CD4-positive, alpha-beta T cell (primary cell): ENCODE measurements around the gene SCN8A. TPM values are rescaled to one million over a fixed set of nuclear protein-coding genes. Genes with fewer than 3 reads are reported as not detected.

Source experiments
- ATAC-seq: fragments of 200-7000 bp; cut with Tn5 transposase; one replicate; pipeline ENCODE4 v1.10.0; 2022; ENCODE audit warnings: mild to moderate bottlenecking; ENCODE audit not compliant: poor library complexity
- CTCF ChIA-PET: fragments of 350-600 bp; sonication (Branson Sonifier 250); formaldehyde crosslinking; loops from one replicate; lab custom pipeline; 2021; ENCODE audit warnings: antibody characterized with exemption, inconsistent platforms; lab: Charles Lee
- POLR2A ChIA-PET: fragments of 350-600 bp; sonication (Branson Sonifier 250); formaldehyde crosslinking; loops from one replicate; lab custom pipeline; 2021; ENCODE audit warnings: antibody characterized with exemption, inconsistent platforms; lab: Charles Lee
- DNase-seq, 14 experiments: peaks; one replicate each; pipeline ENCODE4 v3.0.0-alpha.2; 2013 to 2020; ENCODE audit warnings: mixed read lengths in 2 of 14
- H3K27ac ChIP-seq, 2 donors: one replicate each; pipeline versions ENCODE4 v1.5.1 to v1.7.0; 2013; ENCODE audit warnings: low read length in 2 of 2, low read depth in 1 of 2, mild to moderate bottlenecking in 1 of 2
- H3K27me3 ChIP-seq, 2 experiments: 1 replicate in 1 of 2; 2 replicates in 1 of 2; pipeline versions ENCODE4 v1.6.1 to v1.7.0; 2013; ENCODE audit warnings: low read length in 2 of 2, control low read depth in 1 of 2, mild to moderate bottlenecking in 1 of 2, moderate library complexity in 1 of 2; ENCODE audit not compliant: insufficient read depth in 2 of 2, control insufficient read depth in 1 of 2
- H3K36me3 ChIP-seq: one replicate; pipeline ENCODE4 v1.6.1; 2013; ENCODE audit warnings: low read length, control low read depth; ENCODE audit not compliant: insufficient read depth
- H3K4me1 ChIP-seq: one replicate; pipeline ENCODE4 v1.6.1; 2013; ENCODE audit warnings: low read length, control low read depth; ENCODE audit not compliant: insufficient read depth
- H3K4me3 ChIP-seq: one replicate; pipeline ENCODE4 v1.5.1; 2013; ENCODE audit warnings: mild to moderate bottlenecking, low read length, moderate library complexity
- H3K9me3 ChIP-seq, 2 experiments: 1 replicate in 1 of 2; 2 replicates in 1 of 2; pipeline versions ENCODE4 v1.6.1 to v1.7.0; 2013; ENCODE audit warnings: low read length in 2 of 2, mild to moderate bottlenecking in 2 of 2, control low read depth in 1 of 2, moderate library complexity in 1 of 2; ENCODE audit not compliant: control insufficient read depth in 1 of 2, insufficient read depth in 1 of 2
- H3K27ac Mint-ChIP-seq: one replicate; pipeline ENCODE4 v1.8.0; 2020; ENCODE audit warnings: mixed read lengths
- H3K27me3 Mint-ChIP-seq: one replicate; pipeline ENCODE4 v1.8.0; 2021; ENCODE audit warnings: mixed read lengths
- H3K36me3 Mint-ChIP-seq: one replicate; pipeline ENCODE4 v1.8.0; 2021; ENCODE audit warnings: low read depth, mixed read lengths
- H3K4me1 Mint-ChIP-seq: one replicate; pipeline ENCODE4 v1.8.0; 2021; ENCODE audit warnings: low read depth, mixed read lengths
- H3K4me3 Mint-ChIP-seq: one replicate; pipeline ENCODE4 v1.8.0; 2020; ENCODE audit warnings: mild to moderate bottlenecking, mixed read lengths
- H3K9me3 Mint-ChIP-seq: one replicate; pipeline ENCODE4 v1.8.0; 2020; ENCODE audit warnings: mixed read lengths
- intact Hi-C, 2 experiments: fragments of 100-400 bp; cut with DNase I in 1 of 2; cut with micrococcal nuclease in 1 of 2; formaldehyde crosslinking; loops; one replicate each; pipeline versions ENCODE4 v1.15.1 to v1.9.0; 2023 to 2025; cut with DNase I, micrococcal nuclease
- total RNA-seq, 174 experiments: library from RNA in 2 of 174; stranded (reverse) in 2 of 174; gene quantifications; one replicate each; pipeline ENCODE4 v1.2.3 and lab custom pipeline; 2021 to 2026
- TF ChIP-seq, protein P1 (sequence below): fragments of 200-600 bp; IDR thresholded peaks from one replicate; pipeline ENCODE4 v1.8.0; 2022; ENCODE audit warnings: antibody characterized with exemption, mild to moderate bottlenecking

SCN8A gene
- total RNA-seq, 2 experiments from 2014 or later, result 0.14 to 0.36 TPM

GRCh38 chr12:51836827-51837173, 245.8 kb downstream of the SCN8A start:
- Mint-ChIP-seq H3K36me3 (no peaks in the 10 kb centered on the region), H3K27ac (no peak overlapping the region), H3K4me1 (peaks cover 14% of the 10 kb centered on the region), H3K9me3 (no peaks in the 10 kb centered on the region), H3K4me3 (no peak overlapping the region), H3K27me3 (peaks cover 57% of the 10 kb centered on the region)
- peaks cover 21 to 25% of the 10 kb centered on the region in 2 experiments for H3K27me3 ChIP-seq
- DNase-seq, result no peak
- POLR2A ChIA-PET, result interaction anchor here (1.0 kb wide), 1 partner anchor 40 kb away, joined by 3 read pairs; no protein-coding TSS in a partner anchor
- peaks cover 15% of the 10 kb centered on the region for H3K4me1 ChIP-seq
- TF ChIP-seq, protein P1, sequence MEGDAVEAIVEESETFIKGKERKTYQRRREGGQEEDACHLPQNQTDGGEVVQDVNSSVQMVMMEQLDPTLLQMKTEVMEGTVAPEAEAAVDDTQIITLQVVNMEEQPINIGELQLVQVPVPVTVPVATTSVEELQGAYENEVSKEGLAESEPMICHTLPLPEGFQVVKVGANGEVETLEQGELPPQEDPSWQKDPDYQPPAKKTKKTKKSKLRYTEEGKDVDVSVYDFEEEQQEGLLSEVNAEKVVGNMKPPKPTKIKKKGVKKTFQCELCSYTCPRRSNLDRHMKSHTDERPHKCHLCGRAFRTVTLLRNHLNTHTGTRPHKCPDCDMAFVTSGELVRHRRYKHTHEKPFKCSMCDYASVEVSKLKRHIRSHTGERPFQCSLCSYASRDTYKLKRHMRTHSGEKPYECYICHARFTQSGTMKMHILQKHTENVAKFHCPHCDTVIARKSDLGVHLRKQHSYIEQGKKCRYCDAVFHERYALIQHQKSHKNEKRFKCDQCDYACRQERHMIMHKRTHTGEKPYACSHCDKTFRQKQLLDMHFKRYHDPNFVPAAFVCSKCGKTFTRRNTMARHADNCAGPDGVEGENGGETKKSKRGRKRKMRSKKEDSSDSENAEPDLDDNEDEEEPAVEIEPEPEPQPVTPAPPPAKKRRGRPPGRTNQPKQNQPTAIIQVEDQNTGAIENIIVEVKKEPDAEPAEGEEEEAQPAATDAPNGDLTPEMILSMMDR, result no peak
- H3K36me3 ChIP-seq, result no peaks in the 10 kb centered on the region
- no peak overlapping the region for H3K27ac ChIP-seq
- H3K9me3 ChIP-seq, result peaks cover 0 to 5% of the 10 kb centered on the region in 2 experiments
- CTCF ChIA-PET, result interaction anchor here (0.6 kb wide), 1 partner anchor 43 kb away, joined by 3 read pairs; no protein-coding TSS in a partner anchor
- intact Hi-C loops, result no loop called here
- no peak overlapping the region for H3K4me3 ChIP-seq
- ATAC-seq, result no peak

DNA sequence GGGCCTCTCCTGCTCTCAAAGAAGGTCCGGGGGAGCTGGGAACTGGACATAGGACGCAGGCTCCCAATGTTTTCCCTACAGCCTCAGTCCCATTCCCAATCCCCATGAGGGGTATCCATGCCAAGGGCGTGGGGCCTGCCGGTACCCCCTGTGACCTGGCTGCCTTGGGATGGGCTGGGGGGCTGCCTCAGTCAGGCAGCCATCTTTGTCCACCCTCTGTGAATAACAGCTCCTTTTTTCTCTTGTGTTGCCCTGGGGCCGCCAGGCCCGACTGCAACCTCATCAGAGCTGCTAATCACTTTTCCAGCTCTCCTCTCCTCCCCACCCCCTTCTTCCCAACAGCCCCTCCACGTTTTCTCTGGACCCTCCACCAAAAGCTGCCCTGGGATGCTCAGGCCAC, 246.3 kb downstream of the SCN8A start:
- peaks cover 0 to 5% of the 10 kb centered on the region in 2 experiments for H3K9me3 ChIP-seq
- Mint-ChIP-seq H3K27me3 (peaks cover 57% of the 10 kb centered on the region), H3K4me3 (no peak overlapping the region), H3K4me1 (peaks cover 12% of the 10 kb centered on the region), H3K36me3 (no peaks in the 10 kb centered on the region), H3K9me3 (no peaks in the 10 kb centered on the region), H3K27ac (no peak overlapping the region)
- H3K4me3 ChIP-seq, result no peak overlapping the region
- no peaks in the 10 kb centered on the region for H3K36me3 ChIP-seq
- no peak for ATAC-seq
- intact Hi-C loops, result no loop called here
- ChIA-PET POLR2A (no interaction called here), CTCF (interaction anchor here (0.6 kb wide), 1 partner anchor 42 kb away, joined by 3 read pairs; no protein-coding TSS in a partner anchor)
- H3K4me1 ChIP-seq, result peaks cover 14% of the 10 kb centered on the region
- TF ChIP-seq, protein P1, result no peak
- no peak overlapping the region for H3K27ac ChIP-seq
- H3K27me3 ChIP-seq, result peaks cover 24 to 29% of the 10 kb centered on the region in 2 experiments
- no peak for DNase-seq

- Histone ChIP-seq H3K4me3 (no peak overlapping the region), H3K27ac (no peak overlapping the region), H3K4me1 (peaks cover 6% of the 10 kb centered on the region), H3K9me3 (peaks cover 0 to 5% of the 10 kb centered on the region in 2 experiments), H3K36me3 (no peaks in the 10 kb centered on the region), H3K27me3 (peaks cover 28 to 29% of the 10 kb centered on the region in 2 experiments)
- no peaks in the 10 kb centered on the region for H3K9me3 Mint-ChIP-seq
- no peak overlapping the region for H3K4me3 Mint-ChIP-seq
- no peak for ATAC-seq
- peaks cover 56% of the 10 kb centered on the region for H3K27me3 Mint-ChIP-seq
- POLR2A ChIA-PET, result no interaction called here
- H3K27ac Mint-ChIP-seq, result no peak overlapping the region
- intact Hi-C loops, result no loop called here
- CTCF ChIA-PET, result no interaction called here
- peaks cover 4% of the 10 kb centered on the region for H3K4me1 Mint-ChIP-seq
- DNase-seq, result no peak
- TF ChIP-seq, protein P1, result no peak
- no peaks in the 10 kb centered on the region for H3K36me3 Mint-ChIP-seq
These were observed 247.0 kb downstream of the SCN8A start for GRCh38 chr12:51838036-51838435.
